GM12878 (cell line): ENCODE results near the gene CEP120. TPM values are rescaled to one million over a fixed set of nuclear protein-coding genes. Genes with fewer than 3 reads are reported as not detected.

ENCODE experiments used
- ATF2 ChIP-seq: IDR thresholded peaks from 2 replicates; pipeline ENCODE4 v1.6.1; 2012; ENCODE audit warnings: low read length, inconsistent platforms
- NFIC ChIP-seq: IDR thresholded peaks from 2 replicates; pipeline ENCODE4 v1.6.1; 2012; ENCODE audit warnings: low read depth, mild to moderate bottlenecking, inconsistent platforms, low read length, moderate library complexity
- RUNX3 ChIP-seq: IDR thresholded peaks from 2 replicates; pipeline ENCODE4 v1.6.1; 2012; ENCODE audit warnings: low read length, inconsistent platforms
- SUPT20H ChIP-seq: IDR thresholded peaks from 2 replicates; pipeline ENCODE4 v1.6.1; 2011; ENCODE audit warnings: low read depth, mild to moderate bottlenecking, low read length, moderate library complexity, borderline replicate concordance; ENCODE audit not compliant: control insufficient read depth
- ZNF24 ChIP-seq: fragments of 450-650 bp; IDR thresholded peaks from 2 replicates; pipeline ENCODE4 v1.6.1; 2017; ENCODE audit warnings: antibody characterized with exemption, mild to moderate bottlenecking
- ZNF592 ChIP-seq: fragments of 450-650 bp; IDR thresholded peaks from 2 replicates; pipeline ENCODE4 v1.6.1; 2017; ENCODE audit warnings: mild to moderate bottlenecking, moderate library complexity
- polyA plus RNA-seq, 11 experiments: library from polyadenylated mRNA; depleted of rRNA in 4 of 11; unstranded in 6 of 11; stranded (reverse) in 5 of 11; fragments of >200 nt; fragmentation: Nextera tagmentation in 4 of 11; fragmentation: Illumina TruSeq in 1 of 11; extraction: Ambion mirVana in 4 of 11; extraction: Trizol in 1 of 11; gene quantifications; 1 replicate in 1 of 11; 2 replicates in 10 of 11; pipeline versions ENCODE4 v1.2.1 to v1.2.3, GENCODE V29; 2011 to 2016; ENCODE audit warnings: inconsistent platforms in 2 of 11, missing spikeins in 2 of 11, low read depth in 1 of 11
- total RNA-seq, 4 experiments: library from RNA; depleted of rRNA in 3 of 4; stranded (reverse); fragments of >200 nt in 3 of 4; fragmentation: Illumina TruSeq in 1 of 4; extraction: Trizol in 1 of 4; gene quantifications; 2 replicates each; pipeline versions ENCODE4 v1.2.1 to v1.2.3, GENCODE V29; 2013 to 2021

The CEP120 gene
- total and polyA plus RNA-seq, 10 of the 15 experiments (the other 5 are each of a cell fraction or from before 2014, with no cell fraction given) = 4.1 to 23.0 (median 13.1) TPM

- TF ChIP-seq ATF2 = 0 out of 2 replicates have a peak, but pooled peaks have one; percentile 31
- TF ChIP-seq RUNX3 = peak; percentile 38; the same call in 1 of the 2 replicates
- no peak for TF ChIP-seq ZNF592
- TF ChIP-seq NFIC = peak; percentile 38; the same call in 1 of the 2 replicates
- no peak for TF ChIP-seq SUPT20H
- TF ChIP-seq ZNF24 = peak; percentile 50; the same call in 1 of the 2 replicates
- TF ChIP-seq, all 136 proteins: peak for 10
These were observed 26.9 kb upstream of the CEP120 start (continued) for GRCh38 chr5:123450114-123450513.
